ENCODE results near the gene IGSF8. TPM values are rescaled to one million over a fixed set of nuclear protein-coding genes. Genes with fewer than 3 reads are reported as not detected.

IGSF8 gene
- total RNA-seq, 3 donors from 2014 or later: 30.5 to 45.7 (median 43.1) TPM

- no peak for ATAC-seq
- DNase-seq: no peak
- no peak overlapping the region for H3K4me3 Mint-ChIP-seq
- H3K27me3 Mint-ChIP-seq (ENCODE audit: low read depth): no peaks in the 10 kb centered on the region
- no peaks in the 10 kb centered on the region for H3K36me3 Mint-ChIP-seq (ENCODE audit: insufficient read depth)
- H3K4me1 Mint-ChIP-seq (ENCODE audit: low read depth): peaks cover 31% of the 10 kb centered on the region
- H3K9me3 Mint-ChIP-seq: no peaks in the 10 kb centered on the region
Observed at GRCh38 chr1:160103658-160104408, 5.4 kb upstream of the IGSF8 start.

- ATAC-seq (no peak), DNase-seq (no peak)
- Mint-ChIP-seq H3K27me3 (ENCODE audit: low read depth) (no peaks in the 10 kb centered on the region), H3K4me1 (ENCODE audit: low read depth) (peaks cover 42% of the 10 kb centered on the region), H3K9me3 (no peaks in the 10 kb centered on the region), H3K36me3 (ENCODE audit: insufficient read depth) (no peaks in the 10 kb centered on the region), H3K4me3 (no peak overlapping the region)
Observed at GRCh38 chr1:160101717-160102522, 3.5 kb upstream of the IGSF8 start.

GRCh38 chr1:160101037-160101716 is 2.8 kb upstream of the IGSF8 start:
- Mint-ChIP-seq H3K27me3 (ENCODE audit: low read depth) (no peaks in the 10 kb centered on the region), H3K4me3 (no peak overlapping the region)

GRCh38 chr1:160099716-160100375 is 1.4 kb upstream of the IGSF8 start:
- Mint-ChIP-seq H3K4me3 (peak overlapping the region; percentile 73), H3K27me3 (ENCODE audit: low read depth) (no peaks in the 10 kb centered on the region), H3K4me1 (ENCODE audit: low read depth) (peaks cover 58% of the 10 kb centered on the region), H3K9me3 (no peaks in the 10 kb centered on the region), H3K36me3 (ENCODE audit: insufficient read depth) (no peaks in the 10 kb centered on the region)
- ATAC-seq (no peak), DNase-seq (no peak)

More at GRCh38 chr1:160101037-160101716, 2.8 kb upstream of the IGSF8 start:
- DNase-seq (peak; percentile 70), ATAC-seq (peak; percentile 15 to 20)
- no peaks in the 10 kb centered on the region for H3K36me3 Mint-ChIP-seq (ENCODE audit: insufficient read depth)
- H3K9me3 Mint-ChIP-seq: no peaks in the 10 kb centered on the region
- H3K4me1 Mint-ChIP-seq (ENCODE audit: low read depth): peaks cover 49% of the 10 kb centered on the region

GRCh38 chr1:160098852-160099561 is 588 bp upstream of the IGSF8 start:
- no peaks in the 10 kb centered on the region for H3K9me3 Mint-ChIP-seq
- no peaks in the 10 kb centered on the region for H3K27me3 Mint-ChIP-seq (ENCODE audit: low read depth)
- peaks cover 61% of the 10 kb centered on the region for H3K4me1 Mint-ChIP-seq (ENCODE audit: low read depth)
- peak overlapping the region; percentile 73 for H3K4me3 Mint-ChIP-seq
- peak; percentile 90 to 91 for ATAC-seq
- DNase-seq: peak; percentile 99
- H3K36me3 Mint-ChIP-seq (ENCODE audit: insufficient read depth): peaks cover 5% of the 10 kb centered on the region

GRCh38 chr1:160097151-160097910 is 1.1 kb downstream of the IGSF8 start:
- ATAC-seq: no peak
- peaks cover 57% of the 10 kb centered on the region for H3K4me1 Mint-ChIP-seq (ENCODE audit: low read depth)
- peaks cover 5% of the 10 kb centered on the region for H3K36me3 Mint-ChIP-seq (ENCODE audit: insufficient read depth)
- peak overlapping the region; percentile 88 for H3K4me3 Mint-ChIP-seq
- H3K9me3 Mint-ChIP-seq: no peaks in the 10 kb centered on the region
- DNase-seq: no peak
- H3K27me3 Mint-ChIP-seq (ENCODE audit: low read depth): no peaks in the 10 kb centered on the region

- H3K27me3 Mint-ChIP-seq (ENCODE audit: low read depth): no peaks in the 10 kb centered on the region
- H3K9me3 Mint-ChIP-seq: no peaks in the 10 kb centered on the region
- H3K4me1 Mint-ChIP-seq (ENCODE audit: low read depth): peaks cover 49% of the 10 kb centered on the region
Observed at GRCh38 chr1:160096274-160097116, 1.9 kb downstream of the IGSF8 start.

GRCh38 chr1:160095382-160096105 is 2.9 kb downstream of the IGSF8 start:
- no peak for DNase-seq
- H3K36me3 Mint-ChIP-seq (ENCODE audit: insufficient read depth): peaks cover 8% of the 10 kb centered on the region
- peaks cover 42% of the 10 kb centered on the region for H3K4me1 Mint-ChIP-seq (ENCODE audit: low read depth)
- no peaks in the 10 kb centered on the region for H3K27me3 Mint-ChIP-seq (ENCODE audit: low read depth)
- H3K9me3 Mint-ChIP-seq: no peaks in the 10 kb centered on the region
- ATAC-seq: no peak
- H3K4me3 Mint-ChIP-seq: no peak overlapping the region

More at GRCh38 chr1:160096274-160097116, 1.9 kb downstream of the IGSF8 start:
- H3K36me3 Mint-ChIP-seq (ENCODE audit: insufficient read depth): peaks cover 5% of the 10 kb centered on the region
- H3K4me3 Mint-ChIP-seq: peak overlapping the region; percentile 88
- DNase-seq: no peak
- ATAC-seq: no peak

- Mint-ChIP-seq H3K9me3 (no peaks in the 10 kb centered on the region), H3K4me3 (no peak overlapping the region), H3K36me3 (ENCODE audit: insufficient read depth) (peaks cover 8% of the 10 kb centered on the region), H3K4me1 (ENCODE audit: low read depth) (peaks cover 40% of the 10 kb centered on the region), H3K27me3 (ENCODE audit: low read depth) (no peaks in the 10 kb centered on the region)
- no peak for DNase-seq
- no peak for ATAC-seq
Observed at GRCh38 chr1:160094806-160095205, 3.6 kb downstream of the IGSF8 start.

GRCh38 chr1:160094291-160094625 is 4.2 kb downstream of the IGSF8 start:
- peaks cover 8% of the 10 kb centered on the region for H3K36me3 Mint-ChIP-seq (ENCODE audit: insufficient read depth)
- no peaks in the 10 kb centered on the region for H3K9me3 Mint-ChIP-seq
- H3K4me1 Mint-ChIP-seq (ENCODE audit: low read depth): peaks cover 35% of the 10 kb centered on the region
- H3K4me3 Mint-ChIP-seq: no peak overlapping the region
- no peak for ATAC-seq
- DNase-seq: no peak
- H3K27me3 Mint-ChIP-seq (ENCODE audit: low read depth): no peaks in the 10 kb centered on the region

- Mint-ChIP-seq H3K36me3 (ENCODE audit: insufficient read depth) (peaks cover 13% of the 10 kb centered on the region), H3K27me3 (ENCODE audit: low read depth) (no peaks in the 10 kb centered on the region)
- no peak for DNase-seq
Observed at GRCh38 chr1:160093624-160094290, 4.7 kb downstream of the IGSF8 start.

GRCh38 chr1:160093069-160093395 is 5.4 kb downstream of the IGSF8 start:
- no peaks in the 10 kb centered on the region for H3K27me3 Mint-ChIP-seq (ENCODE audit: low read depth)
- peaks cover 32% of the 10 kb centered on the region for H3K4me1 Mint-ChIP-seq (ENCODE audit: low read depth)
- H3K36me3 Mint-ChIP-seq (ENCODE audit: insufficient read depth): peaks cover 18% of the 10 kb centered on the region
- H3K4me3 Mint-ChIP-seq: no peak overlapping the region
- ATAC-seq: no peak
- no peak for DNase-seq
- no peaks in the 10 kb centered on the region for H3K9me3 Mint-ChIP-seq

More at GRCh38 chr1:160093624-160094290, 4.7 kb downstream of the IGSF8 start:
- no peaks in the 10 kb centered on the region for H3K9me3 Mint-ChIP-seq
- H3K4me3 Mint-ChIP-seq: no peak overlapping the region
- ATAC-seq: no peak
- peaks cover 32% of the 10 kb centered on the region for H3K4me1 Mint-ChIP-seq (ENCODE audit: low read depth)

All from activated T-cell treated with anti-CD3 and anti-CD28 coated beads, Interleukin-2, amount 50 U/mL, for 4 hours (primary cell).